ENCODE measurements around the gene SLC15A3. TPM values are rescaled to one million over a fixed set of nuclear protein-coding genes. Genes with fewer than 3 reads are reported as not detected.

SLC15A3 gene
- total RNA-seq, 2 experiments from 2014 or later: 2.0 to 2.2 TPM

DNA sequence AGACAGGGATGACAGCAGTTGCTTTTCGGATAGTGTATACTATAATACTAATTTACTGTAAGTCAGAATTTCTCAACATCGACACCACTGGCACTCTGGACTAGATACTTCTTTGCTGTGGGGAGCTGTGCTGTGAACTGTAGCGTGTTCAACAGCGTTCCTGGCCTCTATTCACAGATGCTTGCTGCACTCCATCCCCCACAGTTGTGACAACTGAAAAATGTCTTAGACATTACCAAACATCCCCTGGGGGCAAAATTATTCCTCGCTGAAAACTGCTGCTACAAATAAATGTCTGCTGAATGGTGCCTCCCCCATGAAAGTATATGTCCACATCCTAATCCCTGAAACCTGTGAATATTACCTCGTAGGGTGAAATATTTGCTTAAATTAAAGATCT is 7.5 kb upstream of the SLC15A3 start:
- H3K4me3 Mint-ChIP-seq: no peak overlapping the region
- DNase-seq (no peak), ATAC-seq (no peak)
- ChIA-PET CTCF (interaction anchor here (1.4 kb wide), 1 partner anchor 11 kb away, joined by 3 read pairs; no protein-coding TSS in a partner anchor), POLR2A (interaction anchor here (0.6 kb wide), 1 partner anchor 8 kb away, joined by 3 read pairs; no protein-coding TSS in a partner anchor)
- H3K36me3 Mint-ChIP-seq (ENCODE audit: low read depth): no peaks in the 10 kb centered on the region
- H3K27ac Mint-ChIP-seq: no peak overlapping the region
- H3K4me1 Mint-ChIP-seq (ENCODE audit: low read depth): no peaks in the 10 kb centered on the region
- peaks cover 25% of the 10 kb centered on the region for H3K27me3 Mint-ChIP-seq (ENCODE audit: low read depth)
- H3K9me3 Mint-ChIP-seq (ENCODE audit: insufficient read depth): no peaks in the 10 kb centered on the region

DNA sequence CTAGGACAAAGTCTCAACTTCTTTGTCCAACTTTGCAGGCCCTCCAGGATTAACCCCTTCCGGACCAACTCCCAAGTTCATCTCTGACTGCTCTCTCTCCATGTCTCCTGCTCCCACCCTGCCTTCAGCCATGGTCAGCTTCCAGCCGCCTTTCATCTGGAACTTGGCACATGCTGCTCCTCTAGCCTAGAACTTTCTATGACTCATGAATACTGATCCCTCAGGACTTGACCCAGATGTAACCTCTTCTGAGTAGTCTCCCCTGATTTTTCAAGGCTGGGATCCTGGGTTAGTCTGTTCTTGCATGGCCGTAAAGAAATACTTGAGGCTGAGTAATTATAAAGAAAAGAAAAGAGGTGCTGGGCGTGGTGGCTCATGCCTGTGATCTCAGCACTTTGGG is 5.2 kb upstream of the SLC15A3 start:
- DNase-seq (no peak), ATAC-seq (no peak)
- Mint-ChIP-seq H3K27ac (no peak overlapping the region), H3K36me3 (ENCODE audit: low read depth) (no peaks in the 10 kb centered on the region), H3K27me3 (ENCODE audit: low read depth) (peaks cover 32% of the 10 kb centered on the region), H3K4me3 (no peak overlapping the region), H3K9me3 (ENCODE audit: insufficient read depth) (no peaks in the 10 kb centered on the region), H3K4me1 (ENCODE audit: low read depth) (peaks cover 11% of the 10 kb centered on the region)
- CTCF ChIA-PET: no interaction called here
- POLR2A ChIA-PET: no interaction called here

- no peak overlapping the region for H3K4me3 Mint-ChIP-seq
- H3K27ac Mint-ChIP-seq: no peak overlapping the region
- ChIA-PET POLR2A (interaction anchor here (0.7 to 1.0 kb wide), 2 partner anchors 11 to 44 kb away, joined by 3 to 4 read pairs; no protein-coding TSS in a partner anchor), CTCF (interaction anchor here (1.7 to 3.0 kb wide), 2 partner anchors 14 to 174 kb away, joined by 4 to 14 read pairs; no protein-coding TSS in a partner anchor)
- H3K9me3 Mint-ChIP-seq (ENCODE audit: insufficient read depth): no peaks in the 10 kb centered on the region
- DNase-seq: no peak
- H3K4me1 Mint-ChIP-seq (ENCODE audit: low read depth): peaks cover 18% of the 10 kb centered on the region
- H3K27me3 Mint-ChIP-seq (ENCODE audit: low read depth): peaks cover 28% of the 10 kb centered on the region
- no peak for ATAC-seq
- no peaks in the 10 kb centered on the region for H3K36me3 Mint-ChIP-seq (ENCODE audit: low read depth)
These were observed 3.6 kb upstream of the SLC15A3 start for GRCh38 chr11:60955571-60955970.

DNA sequence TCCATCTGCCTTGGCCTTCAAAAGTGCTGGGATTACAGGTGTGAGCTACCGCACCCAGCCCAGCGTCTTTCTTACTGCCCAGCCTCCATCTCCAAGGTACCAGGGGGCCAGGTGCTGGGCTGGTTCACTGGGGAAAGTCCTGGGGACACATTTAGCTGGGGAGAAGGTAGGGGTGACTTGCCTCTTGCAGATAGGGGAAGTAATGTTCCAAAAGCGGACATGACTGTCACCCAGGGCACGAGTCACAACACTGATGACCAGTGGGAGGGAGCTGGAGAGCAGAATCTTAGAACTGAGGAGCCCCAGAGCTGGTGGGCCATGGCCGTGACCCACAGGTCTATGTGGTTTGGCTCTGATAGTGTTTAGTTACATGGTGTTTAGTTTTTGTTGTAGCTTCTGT is 2.4 kb upstream of the SLC15A3 start:
- peaks cover 28% of the 10 kb centered on the region for H3K27me3 Mint-ChIP-seq (ENCODE audit: low read depth)
- DNase-seq: no peak
- POLR2A ChIA-PET: no interaction called here
- ATAC-seq: no peak
- H3K4me1 Mint-ChIP-seq (ENCODE audit: low read depth): peaks cover 21% of the 10 kb centered on the region
- no peak overlapping the region for H3K4me3 Mint-ChIP-seq
- CTCF ChIA-PET: interaction anchor here (1.4 to 3.0 kb wide), 3 partner anchors 15 to 175 kb away, joined by 4 to 14 read pairs (median 4); no protein-coding TSS in a partner anchor
- no peak overlapping the region for H3K27ac Mint-ChIP-seq
- no peaks in the 10 kb centered on the region for H3K36me3 Mint-ChIP-seq (ENCODE audit: low read depth)
- no peaks in the 10 kb centered on the region for H3K9me3 Mint-ChIP-seq (ENCODE audit: insufficient read depth)

GRCh38 chr11:60953781-60954180 is 1.8 kb upstream of the SLC15A3 start:
- Mint-ChIP-seq H3K27me3 (ENCODE audit: low read depth) (peaks cover 27% of the 10 kb centered on the region), H3K27ac (no peak overlapping the region), H3K4me1 (ENCODE audit: low read depth) (peaks cover 21% of the 10 kb centered on the region), H3K9me3 (ENCODE audit: insufficient read depth) (no peaks in the 10 kb centered on the region), H3K36me3 (ENCODE audit: low read depth) (no peaks in the 10 kb centered on the region), H3K4me3 (no peak overlapping the region)
- no peak for DNase-seq
- ChIA-PET CTCF (interaction anchor here (1.4 to 3.0 kb wide), 2 partner anchors 16 to 38 kb away, joined by 4 to 14 read pairs; no protein-coding TSS in a partner anchor), POLR2A (no interaction called here)
- ATAC-seq: no peak

DNA sequence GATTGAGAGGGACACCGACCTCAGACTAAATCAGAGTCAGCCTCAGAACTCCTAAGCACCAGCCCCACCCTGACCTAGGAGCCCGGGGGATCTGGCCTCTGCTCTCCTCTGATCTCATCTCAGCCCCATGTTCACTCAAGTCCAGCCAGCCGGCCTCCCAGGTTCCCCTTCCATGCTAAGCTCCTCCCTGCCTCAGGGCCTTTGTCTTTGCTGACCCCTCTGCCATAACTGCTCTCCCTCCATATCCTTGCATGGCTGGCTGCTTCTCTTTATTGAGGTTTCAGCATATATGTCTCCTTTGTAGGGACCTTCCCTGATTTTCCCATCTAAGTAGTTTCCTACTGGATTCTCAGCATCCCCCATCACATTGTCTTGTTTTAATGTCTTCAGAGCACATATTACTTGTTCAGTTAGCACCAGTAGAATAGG is 780 bp upstream of the SLC15A3 start:
- no peak for ATAC-seq
- Mint-ChIP-seq H3K4me1 (ENCODE audit: low read depth) (peaks cover 23% of the 10 kb centered on the region), H3K4me3 (peak overlapping the region; percentile 76), H3K27me3 (ENCODE audit: low read depth) (peaks cover 27% of the 10 kb centered on the region), H3K27ac (no peak overlapping the region), H3K36me3 (ENCODE audit: low read depth) (no peaks in the 10 kb centered on the region), H3K9me3 (ENCODE audit: insufficient read depth) (no peaks in the 10 kb centered on the region)
- no peak for DNase-seq
- ChIA-PET CTCF (interaction anchor here (1.1 to 3.0 kb wide), 3 partner anchors 13 to 235 kb away, joined by 3 to 14 read pairs (median 6); no protein-coding TSS in a partner anchor), POLR2A (no interaction called here)

- CTCF ChIA-PET: no interaction called here
- POLR2A ChIA-PET: interaction anchor here (0.6 to 0.8 kb wide), 4 partner anchors 8 to 23 kb away, joined by 3 to 4 read pairs (median 4); no protein-coding TSS in a partner anchor
- H3K27me3 Mint-ChIP-seq (ENCODE audit: low read depth): peaks cover 21% of the 10 kb centered on the region
- DNase-seq (no peak), ATAC-seq (no peak)
- peak overlapping the region; percentile 79 for H3K27ac Mint-ChIP-seq
- no peaks in the 10 kb centered on the region for H3K36me3 Mint-ChIP-seq (ENCODE audit: low read depth)
- peaks cover 23% of the 10 kb centered on the region for H3K4me1 Mint-ChIP-seq (ENCODE audit: low read depth)
- no peaks in the 10 kb centered on the region for H3K9me3 Mint-ChIP-seq (ENCODE audit: insufficient read depth)
- peak overlapping the region; percentile 76 for H3K4me3 Mint-ChIP-seq
These were observed 421 bp downstream of the SLC15A3 start for GRCh38 chr11:60951606-60951903.

GRCh38 chr11:60950933-60951605 is 907 bp downstream of the SLC15A3 start:
- H3K27ac Mint-ChIP-seq: no peak overlapping the region
- DNase-seq (peak; percentile 35), ATAC-seq (peak; percentile 58)
- H3K4me3 Mint-ChIP-seq: no peak overlapping the region
- H3K4me1 Mint-ChIP-seq (ENCODE audit: low read depth): peaks cover 23% of the 10 kb centered on the region
- H3K36me3 Mint-ChIP-seq (ENCODE audit: low read depth): no peaks in the 10 kb centered on the region
- ChIA-PET CTCF (interaction anchor here (1.0 to 1.4 kb wide), 3 partner anchors 19 to 236 kb away, joined by 3 to 4 read pairs (median 4); no protein-coding TSS in a partner anchor), POLR2A (interaction anchor here (0.6 to 0.8 kb wide), 4 partner anchors 8 to 23 kb away, joined by 3 to 4 read pairs (median 4); no protein-coding TSS in a partner anchor)
- no peaks in the 10 kb centered on the region for H3K9me3 Mint-ChIP-seq (ENCODE audit: insufficient read depth)
- H3K27me3 Mint-ChIP-seq (ENCODE audit: low read depth): peaks cover 19% of the 10 kb centered on the region

DNA sequence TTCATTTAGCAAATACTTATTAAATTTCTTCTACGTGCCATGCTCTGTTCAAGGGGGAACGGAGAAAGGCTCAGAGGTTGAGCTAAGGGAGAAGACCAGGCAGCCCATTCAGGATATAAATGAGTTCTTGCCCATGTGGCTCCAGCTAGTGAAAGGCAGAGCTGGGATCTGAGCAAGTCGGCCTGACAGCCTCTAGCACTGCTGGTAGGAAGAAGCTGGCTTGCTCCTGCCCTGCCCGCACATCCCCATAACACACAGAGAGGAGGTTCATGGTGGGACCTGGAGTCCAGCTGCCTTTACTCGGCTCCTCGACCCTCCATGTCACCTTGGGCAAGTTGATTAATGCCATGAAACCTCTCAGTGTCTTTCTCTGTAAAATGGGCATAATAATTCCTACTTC is 2.0 kb downstream of the SLC15A3 start:
- no peaks in the 10 kb centered on the region for H3K36me3 Mint-ChIP-seq (ENCODE audit: low read depth)
- H3K27me3 Mint-ChIP-seq (ENCODE audit: low read depth): peaks cover 19% of the 10 kb centered on the region
- DNase-seq (no peak), ATAC-seq (no peak)
- peaks cover 23% of the 10 kb centered on the region for H3K4me1 Mint-ChIP-seq (ENCODE audit: low read depth)
- ChIA-PET POLR2A (interaction anchor here (1.0 kb wide), 1 partner anchor 36 kb away, joined by 3 read pairs; no protein-coding TSS in a partner anchor), CTCF (interaction anchor here (0.8 to 1.4 kb wide), 4 partner anchors 20 to 237 kb away, joined by 3 to 4 read pairs (median 4); no protein-coding TSS in a partner anchor)
- H3K4me3 Mint-ChIP-seq: no peak overlapping the region
- H3K27ac Mint-ChIP-seq: no peak overlapping the region
- no peaks in the 10 kb centered on the region for H3K9me3 Mint-ChIP-seq (ENCODE audit: insufficient read depth)

DNA sequence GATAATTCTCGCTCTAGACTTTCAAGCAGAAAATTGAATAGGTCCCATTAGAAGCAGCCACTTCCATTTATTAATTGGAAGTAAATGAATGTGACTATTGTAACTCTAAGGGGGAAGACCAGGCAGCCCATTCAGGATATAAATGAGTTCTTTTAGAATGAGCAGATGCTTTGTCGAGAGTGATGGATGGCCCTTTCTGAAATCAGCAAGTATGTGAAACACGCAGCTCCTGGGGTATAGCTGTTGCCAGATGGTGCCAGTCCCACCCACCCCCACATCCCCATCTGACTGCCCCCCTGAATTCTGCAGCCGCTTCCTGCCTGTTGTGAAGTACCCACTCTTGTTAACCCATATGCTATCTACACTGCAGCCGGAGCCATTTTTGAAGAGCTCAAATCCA is 3.7 kb downstream of the SLC15A3 start:
- Mint-ChIP-seq H3K27ac (no peak overlapping the region), H3K4me1 (ENCODE audit: low read depth) (peaks cover 23% of the 10 kb centered on the region), H3K9me3 (ENCODE audit: insufficient read depth) (no peaks in the 10 kb centered on the region), H3K36me3 (ENCODE audit: low read depth) (no peaks in the 10 kb centered on the region), H3K4me3 (no peak overlapping the region), H3K27me3 (ENCODE audit: low read depth) (peaks cover 14% of the 10 kb centered on the region)
- ChIA-PET CTCF (interaction anchor here (1.0 to 1.8 kb wide), 2 partner anchors 17 to 33 kb away, joined by 3 to 5 read pairs; no protein-coding TSS in a partner anchor), POLR2A (no interaction called here)
- ATAC-seq (no peak), DNase-seq (no peak)

DNA sequence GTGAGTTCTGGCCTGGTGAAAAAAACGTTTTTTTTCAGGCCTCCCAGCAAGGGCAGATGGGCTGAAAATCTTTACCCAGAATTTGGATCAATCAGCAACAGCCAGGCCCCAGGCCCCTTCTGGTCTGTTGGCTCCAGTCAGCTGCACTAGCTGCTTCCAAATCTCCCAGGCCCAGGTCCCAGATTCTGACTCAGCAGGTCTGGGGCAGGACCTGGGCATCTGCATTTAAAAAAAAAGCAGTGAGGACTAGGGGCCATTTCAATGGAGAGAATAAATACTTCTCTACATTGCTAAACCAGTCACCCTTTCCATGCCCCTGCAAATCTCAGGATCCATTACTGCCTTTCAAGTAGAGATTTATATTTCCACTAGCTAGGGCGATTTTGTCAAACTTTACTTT is 4.3 kb downstream of the SLC15A3 start:
- Mint-ChIP-seq H3K27me3 (ENCODE audit: low read depth) (peaks cover 10% of the 10 kb centered on the region), H3K4me3 (no peak overlapping the region)
- POLR2A ChIA-PET: no interaction called here

DNA sequence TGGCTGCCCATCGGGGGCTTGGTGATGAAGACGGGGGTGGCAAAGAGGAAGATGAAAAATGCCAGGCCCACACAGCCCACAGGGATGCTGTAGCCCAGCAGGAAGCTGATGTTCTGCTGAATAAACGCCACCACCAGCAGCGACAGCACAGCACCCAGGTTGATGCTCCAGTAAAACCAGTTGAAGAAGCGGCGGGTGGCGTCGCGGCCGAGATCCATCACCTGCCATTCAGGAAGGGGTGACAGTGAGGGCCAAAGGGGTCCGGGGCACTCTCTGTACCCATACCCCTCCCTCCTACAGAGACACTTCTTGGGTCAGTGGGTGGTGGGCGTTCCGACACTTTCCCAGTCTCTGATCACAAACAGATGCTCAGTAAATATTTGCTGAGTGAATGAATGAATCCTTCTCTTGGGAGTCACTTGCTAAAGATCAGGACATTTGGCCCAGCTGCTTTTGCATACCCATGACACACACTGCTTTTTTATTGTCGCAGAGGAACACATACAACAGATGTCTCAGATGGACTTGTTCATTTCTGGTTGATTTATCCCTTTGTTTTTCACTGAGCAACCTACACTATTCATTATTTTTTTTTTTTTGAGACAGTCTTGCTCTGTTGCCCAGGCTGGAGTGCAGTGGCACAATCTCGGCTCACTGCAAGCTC is 5.2 kb downstream of the SLC15A3 start:
- no peak overlapping the region for H3K27ac Mint-ChIP-seq
- peaks cover 11% of the 10 kb centered on the region for H3K4me1 Mint-ChIP-seq (ENCODE audit: low read depth)
- ATAC-seq: no peak
- no peaks in the 10 kb centered on the region for H3K36me3 Mint-ChIP-seq (ENCODE audit: low read depth)
- peaks cover 7% of the 10 kb centered on the region for H3K27me3 Mint-ChIP-seq (ENCODE audit: low read depth)
- no peak overlapping the region for H3K4me3 Mint-ChIP-seq
- no peak for DNase-seq
- ChIA-PET POLR2A (no interaction called here), CTCF (no interaction called here)
- H3K9me3 Mint-ChIP-seq (ENCODE audit: insufficient read depth): no peaks in the 10 kb centered on the region

More for the DNA sequence above, 4.3 kb downstream of the SLC15A3 start:
- CTCF ChIA-PET: interaction anchor here (1.0 to 1.8 kb wide), 2 partner anchors 18 to 32 kb away, joined by 3 to 5 read pairs; no protein-coding TSS in a partner anchor
- H3K9me3 Mint-ChIP-seq (ENCODE audit: insufficient read depth): no peaks in the 10 kb centered on the region
- ATAC-seq (no peak), DNase-seq (no peak)
- no peaks in the 10 kb centered on the region for H3K36me3 Mint-ChIP-seq (ENCODE audit: low read depth)
- no peak overlapping the region for H3K27ac Mint-ChIP-seq
- peaks cover 18% of the 10 kb centered on the region for H3K4me1 Mint-ChIP-seq (ENCODE audit: low read depth)

Data from activated CD8-positive, alpha-beta T cell treated with anti-CD3 and anti-CD28 coated beads, Interleukin-2, amount 10 ng/mL, durations not matched to agents 7 days and 5 days (primary cell).